H1 (cell line): ENCODE measurements around the gene GRAMD4. TPM values are rescaled to one million over a fixed set of nuclear protein-coding genes. Genes with fewer than 3 reads are reported as not detected.

ENCODE experiments used
- POLR2AphosphoS5 ChIP-seq: IDR thresholded peaks from 2 replicates; pipeline ENCODE4 v1.6.1; 2011; ENCODE audit warnings: low read depth, low read length
- YY1 ChIP-seq: IDR thresholded peaks from 2 replicates; pipeline ENCODE4 v1.6.1; 2011; ENCODE audit warnings: low read depth, mild to moderate bottlenecking, low read length
- polyA plus RNA-seq, 7 experiments: library from polyadenylated mRNA; depleted of rRNA in 3 of 7; stranded (reverse) in 5 of 7; unstranded in 2 of 7; fragments of >200 nt in 5 of 7; fragments of 200-250 nt in 2 of 7; gene quantifications; 1 replicate in 5 of 7; 2 replicates in 1 of 7; 4 replicates in 1 of 7; pipeline versions ENCODE4 v1.2.1 to v1.2.3, GENCODE V29; 2011 to 2013; ENCODE audit warnings: missing spikeins in 2 of 7, mixed read lengths in 2 of 7
- total RNA-seq: library from RNA; stranded (reverse); fragmentation: NEBNext Ultra II Directional; extraction: Animal tissue kit (Norgen Biotek cat#: 25700); gene quantifications from 2 replicates; pipeline ENCODE4 v1.2.1, GENCODE V29; 2021

Gene GRAMD4
- total and polyA plus RNA-seq, 2 of the 8 experiments (the other 6 are each of a cell fraction or from before 2014, with no cell fraction given): 7.9 to 25.6 TPM

- TF ChIP-seq POLR2AphosphoS5 (no peak), YY1 (no peak)
- TF ChIP-seq, all 59 proteins: peak for 0
These were observed 9.1 kb downstream of the GRAMD4 start (continued) for GRCh38 chr22:46629291-46629690.
